ENCODE data around the gene SCCPDH.
"Not testable (repeated sequence)": the region's sequence is repeated elsewhere in the genome, so short reads cannot be mapped to it uniquely, and the experiment has no call there.

SCCPDH gene

GRCh38 chr1:246709196-246709595 is 15.0 kb upstream of the SCCPDH start:
- no peak for DNase-seq

GRCh38 chr1:246709835-246710234 is 14.4 kb upstream of the SCCPDH start:
- DNase-seq: no peak

GRCh38 chr1:246711548-246712003 is 12.6 kb upstream of the SCCPDH start:
- DNase-seq: no peak

- not testable (repeated sequence) for DNase-seq
Observed at GRCh38 chr1:246712428-246712827, 11.8 kb upstream of the SCCPDH start.

GRCh38 chr1:246719361-246719760 is 4.8 kb upstream of the SCCPDH start:
- DNase-seq: not testable (repeated sequence)

- not testable (repeated sequence) for DNase-seq
Observed at GRCh38 chr1:246720814-246721213, 3.4 kb upstream of the SCCPDH start.

- no peak for DNase-seq
Observed at GRCh38 chr1:246722720-246723119, 1.5 kb upstream of the SCCPDH start.

- DNase-seq: no peak
Observed at GRCh38 chr1:246724731-246725095, 504 bp downstream of the SCCPDH start.

- DNase-seq: no peak
Observed at GRCh38 chr1:246725191-246725590, 982 bp downstream of the SCCPDH start.

GRCh38 chr1:246726255-246726679 is 2.1 kb downstream of the SCCPDH start:
- DNase-seq: no peak

- DNase-seq: no peak
Observed at GRCh38 chr1:246726881-246727280, 2.7 kb downstream of the SCCPDH start.

- no peak for DNase-seq
Observed at GRCh38 chr1:246727594-246727993, 3.4 kb downstream of the SCCPDH start.

GRCh38 chr1:246728311-246728710 is 4.1 kb downstream of the SCCPDH start:
- DNase-seq: no peak

GRCh38 chr1:246729040-246729439 is 4.8 kb downstream of the SCCPDH start:
- DNase-seq: not testable (repeated sequence)

- no peak for DNase-seq
Observed at GRCh38 chr1:246730839-246731238, 6.6 kb downstream of the SCCPDH start.

- not testable (repeated sequence) for DNase-seq
Observed at GRCh38 chr1:246731873-246732272, 7.7 kb downstream of the SCCPDH start.

GRCh38 chr1:246733704-246734103 is 9.5 kb downstream of the SCCPDH start:
- no peak for DNase-seq

GRCh38 chr1:246734866-246735265 is 10.7 kb downstream of the SCCPDH start:
- no peak for DNase-seq

- DNase-seq: no peak
Observed at GRCh38 chr1:246735735-246736134, 11.5 kb downstream of the SCCPDH start.

GRCh38 chr1:246742396-246742795 is 18.2 kb downstream of the SCCPDH start:
- no peak for DNase-seq

GRCh38 chr1:246746155-246746554 is 21.9 kb downstream of the SCCPDH start:
- DNase-seq: not testable (repeated sequence)

GRCh38 chr1:246748006-246748405 is 23.8 kb downstream of the SCCPDH start:
- no peak for DNase-seq

- DNase-seq: no peak
Observed at GRCh38 chr1:246748867-246749266, 24.7 kb downstream of the SCCPDH start.

GRCh38 chr1:246750752-246751151 is 26.5 kb downstream of the SCCPDH start:
- DNase-seq: no peak

GRCh38 chr1:246753670-246754535 is 29.7 kb downstream of the SCCPDH start:
- peak; percentile 63 for DNase-seq
